Keratinocyte (primary cell): ENCODE data around the gene TXNRD2. TPM values are rescaled to one million over a fixed set of nuclear protein-coding genes. Genes with fewer than 3 reads are reported as not detected.

Experiments
- DNase-seq: peaks from one replicate; pipeline ENCODE4 v3.0.0-alpha.2; 2011; ENCODE audit warnings: low read depth, missing footprints, low spot score
- FAIRE-seq: peaks from 2 replicates; lab custom pipeline; 2011; peaks lifted over from hg19 to GRCh38; lab: Jason Lieb, UNC
- H2AFZ ChIP-seq: 2 replicates; pipeline ENCODE4 v1.6.0; 2012; ENCODE audit warnings: low read length, control low read depth, inconsistent platforms; ENCODE audit not compliant: control insufficient read depth
- H3K27ac ChIP-seq: 2 replicates; pipeline ENCODE4 v1.5.1; 2011; ENCODE audit warnings: low read length; ENCODE audit not compliant: control insufficient read depth, insufficient read depth
- H3K27me3 ChIP-seq: 3 replicates; pipeline ENCODE4 v1.6.0; 2011; ENCODE audit warnings: low read length; ENCODE audit not compliant: control insufficient read depth, insufficient read depth; ENCODE audit errors: extremely low read depth
- H3K36me3 ChIP-seq, 2 experiments: 2 replicates in 1 of 2; 3 replicates in 1 of 2; pipeline ENCODE4 v1.5.1; 2011; ENCODE audit warnings: low read length in 2 of 2, mild to moderate bottlenecking in 1 of 2; ENCODE audit not compliant: control insufficient read depth in 2 of 2, insufficient read depth in 2 of 2; ENCODE audit errors: extremely low read depth in 1 of 2
- H3K4me1 ChIP-seq: 3 replicates; pipeline ENCODE4 v1.5.1; 2011; ENCODE audit warnings: low read length; ENCODE audit not compliant: control insufficient read depth, insufficient read depth; ENCODE audit errors: extremely low read depth
- H3K4me2 ChIP-seq: 3 replicates; pipeline ENCODE4 v1.6.0; 2011; ENCODE audit warnings: low read depth, low read length; ENCODE audit not compliant: control insufficient read depth, insufficient read depth; ENCODE audit errors: extremely low read depth
- H3K4me3 ChIP-seq, 3 experiments: fragments of 200-600 bp in 1 of 3; sonication (generic) in 1 of 3; 2 replicates in 2 of 3; 3 replicates in 1 of 3; pipeline ENCODE4 v1.5.1; 2011 to 2016; ENCODE audit warnings: low read length in 3 of 3, mild to moderate bottlenecking in 3 of 3, control low read depth in 2 of 3, inconsistent platforms in 1 of 3, low read depth in 1 of 3, mixed read lengths in 1 of 3, mixed run types in 1 of 3, moderate library complexity in 1 of 3; ENCODE audit not compliant: control insufficient read depth in 2 of 3, insufficient read depth in 2 of 3; ENCODE audit errors: extremely low read depth in 1 of 3
- H3K79me2 ChIP-seq: 2 replicates; pipeline ENCODE4 v1.6.0; 2012; ENCODE audit warnings: low read length; ENCODE audit not compliant: control insufficient read depth, insufficient read depth
- H3K9ac ChIP-seq: 3 replicates; pipeline ENCODE4 v1.6.0; 2011; ENCODE audit warnings: low read length; ENCODE audit not compliant: control insufficient read depth, insufficient read depth; ENCODE audit errors: extremely low read depth
- H3K9me1 ChIP-seq: 3 replicates; pipeline ENCODE4 v1.6.0; 2011; ENCODE audit warnings: low read length; ENCODE audit not compliant: control insufficient read depth, insufficient read depth; ENCODE audit errors: extremely low read depth
- H3K9me3 ChIP-seq: 2 replicates; pipeline ENCODE4 v1.5.1; 2012; ENCODE audit warnings: low read depth, low read length; ENCODE audit not compliant: control insufficient read depth
- H4K20me1 ChIP-seq: 3 replicates; pipeline ENCODE4 v1.6.0; 2011; ENCODE audit warnings: low read length; ENCODE audit not compliant: control insufficient read depth, insufficient read depth; ENCODE audit errors: extremely low read depth
- CTCF ChIP-seq, 3 experiments: IDR thresholded peaks in 1 of 3; conservative IDR thresholded peaks in 1 of 3; optimal IDR thresholded peaks in 1 of 3; 2 replicates in 2 of 3; 3 replicates in 1 of 3; pipeline versions ENCODE3 to v1.5.1; 2011; ENCODE audit warnings: low read length in 3 of 3, mild to moderate bottlenecking in 3 of 3, moderate library complexity in 2 of 3, control low read depth in 1 of 3, inconsistent platforms in 1 of 3; ENCODE audit not compliant: insufficient read depth in 2 of 3; ENCODE audit errors: extremely low read depth in 1 of 3
- EZH2 ChIP-seq: IDR thresholded peaks from one replicate; pipeline ENCODE4 v1.6.1; 2012; ENCODE audit warnings: inconsistent platforms, mild to moderate bottlenecking, low read length, moderate library complexity
- dilution Hi-C: fragments of 300-500 bp; cut with MboI; formaldehyde crosslinking; loops from one replicate; pipeline ENCODE4 v1.7.0; 2020; ENCODE audit warnings: low sequenced_read_pairs; ENCODE audit not compliant: extremely low pct_ligation_motif_present
- polyA plus RNA-seq, 5 experiments: library from polyadenylated mRNA; depleted of rRNA in 3 of 5; stranded (reverse) in 3 of 5; stranded (forward) in 1 of 5; unstranded in 1 of 5; fragments of >200 nt; gene quantifications; 1 replicate in 1 of 5; 2 replicates in 3 of 5; 3 replicates in 1 of 5; pipeline versions ENCODE4 v1.2.1 to v1.2.3, GENCODE V29; 2011 to 2012; ENCODE audit warnings: missing spikeins in 2 of 5, low read depth in 1 of 5, low replicate concordance in 1 of 5

Gene TXNRD2
- polyA plus RNA-seq, 1 donor (not counting 4 experiments of a cell fraction or from before 2014, with no cell fraction given): 16.0 TPM

- H3K9me1 ChIP-seq: no peaks in the 10 kb centered on the region
- no peak for TF ChIP-seq CTCF (optimal IDR thresholded peaks at IDR 0.05 in 1 of 3, IDR thresholded peaks at IDR 0.05 in 1 of 3, conservative IDR thresholded peaks at IDR 0.05 in 1 of 3; ENCODE audit: extremely low read depth in 1 of 3, insufficient read depth in 2 of 3, low read length in 3 of 3)
- no peak for TF ChIP-seq EZH2
- no peak for FAIRE-seq
These were observed 42.6 kb downstream of the TXNRD2 start for GRCh38 chr22:19898831-19899567.

GRCh38 chr22:19898145-19898544 is 43.5 kb downstream of the TXNRD2 start:
- H3K9ac ChIP-seq: no peak overlapping the region
- no peaks in the 10 kb centered on the region for H3K9me3 ChIP-seq
- H4K20me1 ChIP-seq: no peaks in the 10 kb centered on the region
- DNase-seq (no peak), FAIRE-seq (no peak)
- no peak overlapping the region for H3K27ac ChIP-seq
- TF ChIP-seq EZH2 (no peak), CTCF (optimal IDR thresholded peaks at IDR 0.05 in 1 of 3, IDR thresholded peaks at IDR 0.05 in 1 of 3, conservative IDR thresholded peaks at IDR 0.05 in 1 of 3; ENCODE audit: extremely low read depth in 1 of 3, insufficient read depth in 2 of 3, low read length in 3 of 3) (no peak)
- no peaks in the 10 kb centered on the region for H3K9me1 ChIP-seq
- H3K27me3 ChIP-seq: no peaks in the 10 kb centered on the region
- no peak overlapping the region for H2AFZ ChIP-seq
- no peak overlapping the region for H3K4me2 ChIP-seq
- dilution Hi-C loops: no loop called here
- H3K4me1 ChIP-seq: no peaks in the 10 kb centered on the region
- no peaks in the 10 kb centered on the region for H3K79me2 ChIP-seq
- no peak overlapping the region for H3K4me3 ChIP-seq
- H3K36me3 ChIP-seq: peaks cover 0 to 1% of the 10 kb centered on the region in 2 experiments

More at GRCh38 chr22:19898831-19899567, 42.6 kb downstream of the TXNRD2 start:
- Histone ChIP-seq H3K27ac (no peak overlapping the region), H3K4me2 (no peak overlapping the region), H3K4me1 (no peaks in the 10 kb centered on the region), H3K27me3 (no peaks in the 10 kb centered on the region), H3K4me3 (no peak overlapping the region), H3K9me3 (no peaks in the 10 kb centered on the region), H3K36me3 (peaks cover 0 to 1% of the 10 kb centered on the region in 2 experiments), H4K20me1 (no peaks in the 10 kb centered on the region), H3K79me2 (no peaks in the 10 kb centered on the region), H3K9ac (no peak overlapping the region), H2AFZ (no peak overlapping the region)
- dilution Hi-C loops: no loop called here
- no peak for DNase-seq
